Measurements from ENCODE around the gene MIPOL1. TPM values are rescaled to one million over a fixed set of nuclear protein-coding genes. Genes with fewer than 3 reads are reported as not detected.

Gene MIPOL1
- total and polyA plus RNA-seq, 2 donors (not counting 3 experiments of a cell fraction or from before 2014, with no cell fraction given) = 3.4 to 33.5 TPM

DNA sequence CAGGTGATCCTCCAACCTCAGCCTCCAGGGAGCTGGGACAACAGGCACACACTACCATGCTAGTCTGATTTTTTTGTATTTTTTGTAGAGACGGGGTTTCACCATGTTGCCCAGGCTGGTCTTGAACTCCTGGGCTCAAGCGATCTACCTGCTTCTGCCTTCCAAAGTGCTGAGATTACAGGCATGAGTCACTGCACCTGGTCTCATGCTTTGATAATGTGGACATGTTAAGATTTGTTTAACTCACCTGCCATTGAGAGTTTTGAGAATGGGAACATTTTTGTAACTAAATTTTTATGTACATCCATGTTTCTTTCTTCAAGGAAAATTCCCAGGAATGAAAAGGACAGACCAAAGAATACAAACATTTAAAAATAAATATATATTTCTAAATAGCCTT is 121.2 kb downstream of the MIPOL1 start:
- POLR2A ChIA-PET = no interaction called here
- Histone ChIP-seq H3K4me1 (ENCODE audit: control insufficient read depth, extremely low read depth, insufficient read depth, low read length) (no peaks in the 10 kb centered on the region), H3K9ac (replicated peaks; ENCODE audit: extremely low read depth, insufficient read depth, low read length) (no peak overlapping the region), H3K4me2 (ENCODE audit: insufficient read depth, low read length) (no peak overlapping the region), H2AFZ (ENCODE audit: low read depth, low read length) (no peak overlapping the region), H3K27me3 (ENCODE audit: control insufficient read depth in 2 of 2, insufficient read depth in 2 of 2, low read length in 2 of 2) (no peaks in the 10 kb centered on the region), H3K9me3 (replicated peaks; ENCODE audit: control insufficient read depth, insufficient read depth, low read length) (no peaks in the 10 kb centered on the region), H3K79me2 (ENCODE audit: control insufficient read depth, insufficient read depth, low read length) (no peaks in the 10 kb centered on the region), H4K20me1 (replicated peaks; ENCODE audit: control insufficient read depth, extremely low read depth, insufficient read depth, low read length) (no peaks in the 10 kb centered on the region), H3K27ac (ENCODE audit: insufficient read depth, low read depth, low read length) (no peak overlapping the region), H3K4me3 (replicated peaks in 1 of 3; ENCODE audit: insufficient read depth in 1 of 3, low read depth in 1 of 3, low read length in 3 of 3) (no peak overlapping the region), H3K36me3 (ENCODE audit: control insufficient read depth in 2 of 2, extremely low read depth in 1 of 2, insufficient read depth in 2 of 2, low read length in 2 of 2) (no peaks in the 10 kb centered on the region), H3K9me1 (replicated peaks; ENCODE audit: control insufficient read depth, extremely low read depth, insufficient read depth, low read length) (no peaks in the 10 kb centered on the region)
- FAIRE-seq (no peak), DNase-seq (ENCODE audit: low read depth, low spot score) (no peak)
- no TSS peak for BruUV-seq (replicated peaks)
- TF ChIP-seq FOS (IDR thresholded peaks at IDR 0.05; ENCODE audit: borderline replicate concordance, insufficient read depth, low read length) (no peak), EZH2 (IDR thresholded peaks at IDR 0.05; ENCODE audit: borderline replicate concordance, low read depth, low read length, severe bottlenecking) (no peak), POLR2A (IDR thresholded peaks at IDR 0.05; ENCODE audit: low read depth, low read length) (no peak)
- TF ChIP-seq, protein P1, sequence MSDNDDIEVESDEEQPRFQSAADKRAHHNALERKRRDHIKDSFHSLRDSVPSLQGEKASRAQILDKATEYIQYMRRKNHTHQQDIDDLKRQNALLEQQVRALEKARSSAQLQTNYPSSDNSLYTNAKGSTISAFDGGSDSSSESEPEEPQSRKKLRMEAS (IDR thresholded peaks at IDR 0.05; ENCODE audit: insufficient read depth, insufficient read length) = no peak
- dilution Hi-C loops (cut with MboI; ENCODE audit: extremely low pct_ligation_motif_present, low sequenced_read_pairs) (no loop called here), intact Hi-C loops (cut with micrococcal nuclease) (no loop called here)
- CTCF ChIA-PET = no interaction called here

DNA sequence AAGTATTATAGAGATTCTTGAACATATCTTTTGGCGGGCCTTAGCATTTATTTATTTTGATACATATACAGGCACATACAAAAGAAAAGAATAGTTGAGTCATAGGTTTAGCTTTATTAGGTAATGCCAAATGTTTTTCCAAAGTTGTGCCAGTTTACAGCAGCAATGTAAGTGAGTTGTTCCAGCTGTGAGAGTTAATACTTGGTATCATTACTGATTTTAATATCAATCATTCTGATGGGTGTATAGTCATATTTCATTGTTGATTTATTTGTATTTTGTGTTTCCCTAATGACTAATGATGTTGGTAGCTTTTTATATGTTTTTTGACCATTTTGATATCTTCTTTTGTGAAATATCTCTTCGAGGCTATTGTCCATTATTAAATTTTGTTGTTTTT is 122.4 kb downstream of the MIPOL1 start:
- CTCF ChIA-PET = no interaction called here

More for the DNA sequence above, 122.4 kb downstream of the MIPOL1 start:
- TF ChIP-seq, protein P2, sequence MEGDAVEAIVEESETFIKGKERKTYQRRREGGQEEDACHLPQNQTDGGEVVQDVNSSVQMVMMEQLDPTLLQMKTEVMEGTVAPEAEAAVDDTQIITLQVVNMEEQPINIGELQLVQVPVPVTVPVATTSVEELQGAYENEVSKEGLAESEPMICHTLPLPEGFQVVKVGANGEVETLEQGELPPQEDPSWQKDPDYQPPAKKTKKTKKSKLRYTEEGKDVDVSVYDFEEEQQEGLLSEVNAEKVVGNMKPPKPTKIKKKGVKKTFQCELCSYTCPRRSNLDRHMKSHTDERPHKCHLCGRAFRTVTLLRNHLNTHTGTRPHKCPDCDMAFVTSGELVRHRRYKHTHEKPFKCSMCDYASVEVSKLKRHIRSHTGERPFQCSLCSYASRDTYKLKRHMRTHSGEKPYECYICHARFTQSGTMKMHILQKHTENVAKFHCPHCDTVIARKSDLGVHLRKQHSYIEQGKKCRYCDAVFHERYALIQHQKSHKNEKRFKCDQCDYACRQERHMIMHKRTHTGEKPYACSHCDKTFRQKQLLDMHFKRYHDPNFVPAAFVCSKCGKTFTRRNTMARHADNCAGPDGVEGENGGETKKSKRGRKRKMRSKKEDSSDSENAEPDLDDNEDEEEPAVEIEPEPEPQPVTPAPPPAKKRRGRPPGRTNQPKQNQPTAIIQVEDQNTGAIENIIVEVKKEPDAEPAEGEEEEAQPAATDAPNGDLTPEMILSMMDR (IDR thresholded peaks at IDR 0.05; ENCODE audit: extremely low read depth in 1 of 2, insufficient read depth in 1 of 2, low read depth in 1 of 2, low read length in 2 of 2) = no peak
- TF ChIP-seq POLR2AphosphoS5 (IDR thresholded peaks at IDR 0.05; ENCODE audit: insufficient read depth, low read depth, low read length) (no peak), POLR2A (IDR thresholded peaks at IDR 0.05; ENCODE audit: low read depth, low read length) (no peak), FOS (IDR thresholded peaks at IDR 0.05; ENCODE audit: borderline replicate concordance, insufficient read depth, low read length) (no peak), JUN (IDR thresholded peaks at IDR 0.05; ENCODE audit: borderline replicate concordance, insufficient read depth, insufficient read length, low read depth) (no peak), GATA2 (IDR thresholded peaks at IDR 0.05; ENCODE audit: insufficient read depth, insufficient read length, low read depth, low read length) (no peak), MYC (IDR thresholded peaks at IDR 0.05; ENCODE audit: low read depth, low read length) (no peak), EZH2 (IDR thresholded peaks at IDR 0.05; ENCODE audit: borderline replicate concordance, low read depth, low read length, severe bottlenecking) (no peak)
- TF ChIP-seq, protein P1 (IDR thresholded peaks at IDR 0.05; ENCODE audit: insufficient read depth, insufficient read length) = no peak
- intact Hi-C loops (cut with micrococcal nuclease) = no loop called here
- no peaks in the 10 kb centered on the region for H3K9me3 ChIP-seq (replicated peaks; ENCODE audit: control insufficient read depth, insufficient read depth, low read length)
- no peaks in the 10 kb centered on the region for H4K20me1 ChIP-seq (replicated peaks; ENCODE audit: control insufficient read depth, extremely low read depth, insufficient read depth, low read length)
- DNase-seq (ENCODE audit: low read depth, low spot score) (no peak), FAIRE-seq (no peak)
- POLR2A ChIA-PET = no interaction called here
- no peak overlapping the region for H3K9ac ChIP-seq (replicated peaks; ENCODE audit: extremely low read depth, insufficient read depth, low read length)
- no peak overlapping the region for H3K27ac ChIP-seq (ENCODE audit: insufficient read depth, low read depth, low read length)
- no TSS peak for BruUV-seq (replicated peaks)
- no peak overlapping the region for H2AFZ ChIP-seq (ENCODE audit: low read depth, low read length)
- H3K36me3 ChIP-seq (ENCODE audit: control insufficient read depth in 2 of 2, extremely low read depth in 1 of 2, insufficient read depth in 2 of 2, low read length in 2 of 2) = no peaks in the 10 kb centered on the region
- no peaks in the 10 kb centered on the region for H3K9me1 ChIP-seq (replicated peaks; ENCODE audit: control insufficient read depth, extremely low read depth, insufficient read depth, low read length)
- no peaks in the 10 kb centered on the region for H3K4me1 ChIP-seq (ENCODE audit: control insufficient read depth, extremely low read depth, insufficient read depth, low read length)
- H3K4me2 ChIP-seq (ENCODE audit: insufficient read depth, low read length) = no peak overlapping the region
- no peaks in the 10 kb centered on the region for H3K79me2 ChIP-seq (ENCODE audit: control insufficient read depth, insufficient read depth, low read length)
- dilution Hi-C loops (cut with MboI; ENCODE audit: extremely low pct_ligation_motif_present, low sequenced_read_pairs) = no loop called here
- no peaks in the 10 kb centered on the region for H3K27me3 ChIP-seq (ENCODE audit: control insufficient read depth in 2 of 2, insufficient read depth in 2 of 2, low read length in 2 of 2)
- H3K4me3 ChIP-seq (replicated peaks in 1 of 3; ENCODE audit: insufficient read depth in 1 of 3, low read depth in 1 of 3, low read length in 3 of 3) = no peak overlapping the region
